ENCODE data around the gene PNPLA5. TPM values are rescaled to one million over a fixed set of nuclear protein-coding genes. Genes with fewer than 3 reads are reported as not detected.

Gene PNPLA5
- total and polyA plus RNA-seq, 9 of the 15 experiments (the other 6 are each of a cell fraction or from before 2014, with no cell fraction given): not detected

- TF ChIP-seq BCLAF1 (IDR thresholded peaks at IDR 0.05; ENCODE audit: borderline replicate concordance in 1 of 2, control insufficient read depth in 1 of 2, low read depth in 2 of 2, low read length in 1 of 2) (no peak), SMARCB1 (IDR thresholded peaks at IDR 0.05; ENCODE audit: insufficient read length, low read depth) (no peak), ZNF146 (CRISPR knock-in tag; IDR thresholded peaks at IDR 0.05; ENCODE audit: unreplicated experiment) (no peak), CREM (IDR thresholded peaks at IDR 0.05; ENCODE audit: low read depth) (no peak), BRD4 (IDR thresholded peaks at IDR 0.05) (no peak)
- TF ChIP-seq, protein P1, sequence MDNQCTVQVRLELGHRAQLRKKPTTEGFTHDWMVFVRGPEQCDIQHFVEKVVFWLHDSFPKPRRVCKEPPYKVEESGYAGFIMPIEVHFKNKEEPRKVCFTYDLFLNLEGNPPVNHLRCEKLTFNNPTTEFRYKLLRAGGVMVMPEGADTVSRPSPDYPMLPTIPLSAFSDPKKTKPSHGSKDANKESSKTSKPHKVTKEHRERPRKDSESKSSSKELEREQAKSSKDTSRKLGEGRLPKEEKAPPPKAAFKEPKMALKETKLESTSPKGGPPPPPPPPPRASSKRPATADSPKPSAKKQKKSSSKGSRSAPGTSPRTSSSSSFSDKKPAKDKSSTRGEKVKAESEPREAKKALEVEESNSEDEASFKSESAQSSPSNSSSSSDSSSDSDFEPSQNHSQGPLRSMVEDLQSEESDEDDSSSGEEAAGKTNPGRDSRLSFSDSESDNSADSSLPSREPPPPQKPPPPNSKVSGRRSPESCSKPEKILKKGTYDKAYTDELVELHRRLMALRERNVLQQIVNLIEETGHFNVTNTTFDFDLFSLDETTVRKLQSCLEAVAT (IDR thresholded peaks at IDR 0.05): no peak
- TF ChIP-seq, protein P2, sequence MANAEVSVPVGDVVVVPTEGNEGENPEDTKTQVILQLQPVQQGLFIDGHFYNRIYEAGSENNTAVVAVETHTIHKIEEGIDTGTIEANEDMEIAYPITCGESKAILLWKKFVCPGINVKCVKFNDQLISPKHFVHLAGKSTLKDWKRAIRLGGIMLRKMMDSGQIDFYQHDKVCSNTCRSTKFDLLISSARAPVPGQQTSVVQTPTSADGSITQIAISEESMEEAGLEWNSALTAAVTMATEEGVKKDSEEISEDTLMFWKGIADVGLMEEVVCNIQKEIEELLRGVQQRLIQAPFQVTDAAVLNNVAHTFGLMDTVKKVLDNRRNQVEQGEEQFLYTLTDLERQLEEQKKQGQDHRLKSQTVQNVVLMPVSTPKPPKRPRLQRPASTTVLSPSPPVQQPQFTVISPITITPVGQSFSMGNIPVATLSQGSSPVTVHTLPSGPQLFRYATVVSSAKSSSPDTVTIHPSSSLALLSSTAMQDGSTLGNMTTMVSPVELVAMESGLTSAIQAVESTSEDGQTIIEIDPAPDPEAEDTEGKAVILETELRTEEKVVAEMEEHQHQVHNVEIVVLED (CRISPR knock-in tag; IDR thresholded peaks at IDR 0.05): no peak
- TF ChIP-seq, protein P3, sequence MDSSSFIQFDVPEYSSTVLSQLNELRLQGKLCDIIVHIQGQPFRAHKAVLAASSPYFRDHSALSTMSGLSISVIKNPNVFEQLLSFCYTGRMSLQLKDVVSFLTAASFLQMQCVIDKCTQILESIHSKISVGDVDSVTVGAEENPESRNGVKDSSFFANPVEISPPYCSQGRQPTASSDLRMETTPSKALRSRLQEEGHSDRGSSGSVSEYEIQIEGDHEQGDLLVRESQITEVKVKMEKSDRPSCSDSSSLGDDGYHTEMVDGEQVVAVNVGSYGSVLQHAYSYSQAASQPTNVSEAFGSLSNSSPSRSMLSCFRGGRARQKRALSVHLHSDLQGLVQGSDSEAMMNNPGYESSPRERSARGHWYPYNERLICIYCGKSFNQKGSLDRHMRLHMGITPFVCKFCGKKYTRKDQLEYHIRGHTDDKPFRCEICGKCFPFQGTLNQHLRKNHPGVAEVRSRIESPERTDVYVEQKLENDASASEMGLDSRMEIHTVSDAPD (CRISPR knock-in tag; IDR thresholded peaks at IDR 0.05): no peak
Observed at GRCh38 chr22:43878831-43879550, 12.8 kb downstream of the PNPLA5 start (continued).
